ENCODE results near the gene ATP7A. TPM values are rescaled to one million over a fixed set of nuclear protein-coding genes. Genes with fewer than 3 reads are reported as not detected.

The ATP7A gene
- total and polyA plus RNA-seq, 9 of the 15 experiments (the other 6 are each of a cell fraction or from before 2014, with no cell fraction given) = 7.8 to 22.7 (median 11.6) TPM

GRCh38 chrX:77938083-77938680 lies 27.7 kb downstream of the ATP7A start (continued):
- TF ChIP-seq HNRNPUL1 (IDR thresholded peaks at IDR 0.05; ENCODE audit: low read length) = no peak
- 0 out of 4 replicates have a peak, but pooled peaks of 1 of the 2 experiments have one; percentile 12 for TF ChIP-seq KDM1A (IDR thresholded peaks at IDR 0.05)
- TF ChIP-seq ETS1 (conservative IDR thresholded peaks at IDR 0.05; ENCODE audit: control insufficient read depth, low read depth, low read length) = no peak
- peak; percentile 26 for TF ChIP-seq MEIS2 (IDR thresholded peaks at IDR 0.05; ENCODE audit: partially characterized antibody)
- TF ChIP-seq BMI1 (IDR thresholded peaks at IDR 0.05; ENCODE audit: low read length) = no peak
- no peak for TF ChIP-seq ZNF311 (CRISPR knock-in tag; IDR thresholded peaks at IDR 0.05)
- no peak for TF ChIP-seq FOXJ3 (CRISPR knock-in tag; IDR thresholded peaks at IDR 0.05)
- TF ChIP-seq DPF2 (IDR thresholded peaks at IDR 0.05) = peak; percentile 71; the same call in 1 of the 2 replicates
- TF ChIP-seq CREBBP (IDR thresholded peaks at IDR 0.05; ENCODE audit: low read depth, low read length) = no peak
- no peak for TF ChIP-seq HINFP (tag; conservative IDR thresholded peaks at IDR 0.05; ENCODE audit: low read depth)
- no peak for TF ChIP-seq ZNF778 (CRISPR knock-in tag; IDR thresholded peaks at IDR 0.05)
- TF ChIP-seq PHF21A (IDR thresholded peaks at IDR 0.05; ENCODE audit: borderline replicate concordance, low read depth) = no peak
- TF ChIP-seq MTA2 (IDR thresholded peaks at IDR 0.05; ENCODE audit: low read depth) = peak; percentile 41; the same call in 1 of the 2 replicates
- peak; percentile 40 for TF ChIP-seq CCNT2 (IDR thresholded peaks at IDR 0.05; ENCODE audit: borderline replicate concordance, extremely low read depth, insufficient read length, low read depth, low read length)
- no peak for TF ChIP-seq CTBP1 (IDR thresholded peaks at IDR 0.05; ENCODE audit: borderline replicate concordance)
- TF ChIP-seq HOMEZ (CRISPR knock-in tag; IDR thresholded peaks at IDR 0.05) = no peak
- no peak for TF ChIP-seq U2AF1 (optimal IDR thresholded peaks at IDR 0.05; ENCODE audit: low read depth, low read length)
- no peak for TF ChIP-seq MTA3 (IDR thresholded peaks at IDR 0.05; ENCODE audit: borderline replicate concordance)
- TF ChIP-seq TOE1 (IDR thresholded peaks at IDR 0.05; ENCODE audit: borderline replicate concordance) = no peak
- no peak for TF ChIP-seq TOE1 (CRISPR knock-in tag; IDR thresholded peaks at IDR 0.05; ENCODE audit: borderline replicate concordance, low read depth)
- no peak for TF ChIP-seq KLF1 (tag; IDR thresholded peaks at IDR 0.05)
- TF ChIP-seq NCOR1 (IDR thresholded peaks at IDR 0.05) = peak; percentile 81
- TF ChIP-seq SP2 (IDR thresholded peaks at IDR 0.05; ENCODE audit: extremely low read depth, low read depth, low read length, poor library complexity, severe bottlenecking) = no peak

Data from K562 (cell line).